GM19099 (cell line): ENCODE results near the gene ELL.

Source experiments
- POLR2A ChIP-seq: IDR thresholded peaks from 3 replicates; pipeline ENCODE4 v1.6.1; 2011; ENCODE audit warnings: low read depth; ENCODE audit not compliant: insufficient read length; ENCODE audit errors: extremely low read depth

Gene ELL

GRCh38 chr19:18469069-18469846 lies 52.6 kb downstream of the ELL start:
- TF ChIP-seq POLR2A: no peak

- no peak for TF ChIP-seq POLR2A
Observed at GRCh38 chr19:18468517-18468916, 53.4 kb downstream of the ELL start.

GRCh38 chr19:18467978-18468377 lies 53.9 kb downstream of the ELL start:
- no peak for TF ChIP-seq POLR2A

GRCh38 chr19:18466354-18466753 lies 55.5 kb downstream of the ELL start:
- TF ChIP-seq POLR2A: no peak

GRCh38 chr19:18465964-18466339 lies 55.9 kb downstream of the ELL start:
- no peak for TF ChIP-seq POLR2A

DNA sequence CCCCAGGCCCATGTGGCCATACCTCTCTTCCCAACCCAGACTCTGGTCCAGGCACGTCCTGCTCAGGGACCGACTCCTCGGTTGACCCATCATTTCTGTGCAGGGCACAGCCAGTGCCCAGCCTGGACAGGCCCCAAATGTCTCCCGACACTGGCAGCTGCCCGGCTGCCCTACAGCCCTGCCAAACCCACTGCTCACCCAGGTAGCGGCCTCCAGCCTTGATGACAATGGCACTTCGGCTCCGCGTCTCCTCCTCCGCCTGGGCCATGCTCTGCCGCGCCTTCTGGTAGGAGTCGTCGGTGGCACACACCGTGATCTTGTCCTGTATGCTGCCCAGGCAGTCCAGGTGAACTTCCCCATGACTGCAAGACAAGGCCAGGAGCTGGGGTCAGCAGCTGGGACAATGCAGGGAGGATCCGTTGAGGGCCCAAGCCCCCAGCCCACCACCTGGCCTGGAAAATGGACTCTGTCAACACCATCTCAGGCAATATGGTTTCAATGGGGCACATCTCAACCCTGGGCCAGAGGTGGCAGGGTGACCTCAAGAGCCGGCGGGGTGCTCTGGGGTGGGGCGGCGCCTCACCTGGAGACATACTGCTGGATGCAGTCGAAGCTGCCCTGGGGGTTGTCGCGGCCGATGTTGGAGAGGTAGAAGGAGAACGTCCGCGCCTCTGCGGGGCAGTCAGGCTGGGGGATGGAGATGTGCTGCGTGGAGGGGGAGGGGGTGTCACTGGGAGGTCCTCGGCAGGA lies 56.5 kb downstream of the ELL start:
- no peak for TF ChIP-seq POLR2A

- TF ChIP-seq POLR2A: no peak
Observed at GRCh38 chr19:18464646-18465045, 57.2 kb downstream of the ELL start.

DNA sequence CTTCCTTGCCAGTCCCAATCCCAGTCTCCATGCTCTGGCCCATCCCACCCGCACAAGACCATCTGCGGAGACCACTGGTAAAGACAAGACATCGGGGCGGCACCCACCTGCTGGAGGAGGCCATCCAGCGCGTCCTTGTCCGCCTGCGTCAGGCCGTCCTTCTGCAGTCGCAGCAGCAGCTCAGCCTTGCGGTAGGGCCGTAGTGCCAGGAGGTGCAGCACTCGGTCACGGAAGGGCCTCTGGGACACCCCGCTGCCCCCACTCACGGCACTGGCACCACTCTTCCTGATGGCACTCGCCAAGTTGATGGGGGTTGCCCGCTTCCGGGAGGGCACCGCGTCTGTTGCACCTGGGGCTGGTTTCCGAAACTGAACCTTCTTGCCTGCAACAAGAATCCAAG lies 60.4 kb downstream of the ELL start:
- no peak for TF ChIP-seq POLR2A

DNA sequence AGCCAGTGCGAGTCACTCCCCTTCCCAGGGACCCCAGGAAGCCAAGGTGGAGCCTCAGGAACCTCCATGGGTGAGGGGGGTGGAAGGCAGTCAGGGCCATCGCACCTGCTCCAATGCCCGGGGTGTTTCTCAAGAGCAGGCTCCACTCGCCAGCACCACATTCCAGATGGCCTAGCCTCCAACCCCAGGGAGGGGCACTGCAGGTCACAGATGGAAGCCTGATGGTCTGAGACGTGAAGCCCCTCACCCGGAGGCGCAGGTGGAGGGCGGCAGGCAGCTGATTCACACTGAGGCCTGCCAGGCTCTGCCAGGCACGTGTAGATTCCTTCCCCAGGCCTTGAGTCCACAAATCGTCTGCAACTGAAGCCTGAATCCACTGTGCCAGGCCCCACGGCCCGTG lies 61.0 kb downstream of the ELL start:
- no peak for TF ChIP-seq POLR2A

DNA sequence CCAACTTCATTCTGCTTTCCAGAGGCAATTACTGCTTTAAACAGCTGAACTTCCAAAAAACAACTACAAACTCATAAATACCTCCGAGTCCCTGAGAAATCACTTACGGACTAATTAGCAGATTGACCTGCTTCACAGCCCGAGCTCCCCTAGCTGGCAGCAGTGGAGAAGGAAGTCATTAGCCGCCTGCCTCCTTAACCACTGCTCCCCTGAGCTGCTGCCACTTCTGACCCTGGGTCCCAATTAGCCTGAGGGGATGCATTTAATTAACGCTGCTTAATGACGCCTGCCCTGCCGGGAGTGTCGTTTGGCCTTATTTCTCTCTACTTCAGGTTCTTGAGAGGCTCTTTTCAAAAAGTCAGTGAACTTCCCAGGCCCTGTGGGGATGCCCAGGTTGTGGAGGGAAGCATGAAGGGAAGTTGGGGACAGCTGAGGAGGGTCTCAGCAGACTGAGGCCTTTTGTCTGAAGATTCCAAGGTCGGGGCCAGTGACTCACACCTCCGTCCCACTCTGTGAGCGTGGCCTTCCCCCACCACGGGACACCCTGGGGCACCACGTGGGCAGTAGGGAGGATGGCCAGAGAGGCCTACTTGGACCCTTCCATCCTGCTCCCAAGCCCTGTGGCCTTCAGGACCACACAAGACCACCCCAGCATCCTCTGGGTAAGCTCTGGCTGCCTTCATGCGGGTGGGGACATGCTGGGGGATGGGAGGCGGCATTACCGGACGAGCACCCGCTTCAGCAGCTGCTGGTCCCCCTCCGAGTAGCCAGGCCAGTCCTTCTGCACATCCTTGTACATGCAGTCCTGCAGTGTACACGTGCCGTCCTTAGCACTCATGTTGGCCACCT lies 64.2 kb downstream of the ELL start:
- no peak for TF ChIP-seq POLR2A

DNA sequence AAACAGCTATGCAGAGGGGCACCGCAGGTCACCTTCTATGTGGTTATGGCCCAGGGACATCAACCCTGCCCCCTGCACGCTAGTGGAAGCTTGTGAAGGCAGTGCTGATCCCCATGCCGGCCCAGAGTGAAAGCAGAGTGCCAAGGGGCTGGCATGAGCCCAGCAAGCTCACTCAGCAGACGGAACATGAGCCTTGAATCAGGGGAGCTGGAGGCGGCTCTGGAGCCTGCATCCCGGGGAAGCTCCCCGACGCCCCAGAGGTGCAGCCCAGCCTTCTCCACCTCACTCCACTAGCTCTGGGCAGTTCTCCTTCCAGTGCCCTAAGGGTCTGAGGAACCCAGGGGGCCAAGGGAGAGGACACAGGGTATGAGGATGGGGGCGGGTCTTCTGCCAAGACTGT lies 64.9 kb downstream of the ELL start:
- no peak for TF ChIP-seq POLR2A

DNA sequence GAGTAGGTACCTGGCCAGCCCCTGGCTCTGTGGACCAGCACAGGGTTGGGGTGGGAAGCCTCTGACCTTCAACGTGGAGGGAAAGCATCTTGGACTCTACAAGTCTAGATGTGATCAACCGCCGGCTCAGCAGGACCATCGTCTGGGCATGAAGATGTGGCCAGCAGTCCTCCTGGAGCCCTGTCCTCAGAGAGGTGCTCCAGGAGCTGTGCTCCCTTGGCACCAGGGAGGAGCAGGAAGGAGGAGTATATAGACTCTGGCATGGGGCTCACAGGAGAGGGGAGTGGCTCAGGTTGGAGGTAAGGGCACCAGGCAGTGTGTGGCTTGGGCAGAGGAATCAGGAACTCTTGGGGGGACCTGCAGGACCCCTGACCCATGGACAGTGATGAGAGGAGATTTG lies 65.6 kb downstream of the ELL start:
- TF ChIP-seq POLR2A: no peak

DNA sequence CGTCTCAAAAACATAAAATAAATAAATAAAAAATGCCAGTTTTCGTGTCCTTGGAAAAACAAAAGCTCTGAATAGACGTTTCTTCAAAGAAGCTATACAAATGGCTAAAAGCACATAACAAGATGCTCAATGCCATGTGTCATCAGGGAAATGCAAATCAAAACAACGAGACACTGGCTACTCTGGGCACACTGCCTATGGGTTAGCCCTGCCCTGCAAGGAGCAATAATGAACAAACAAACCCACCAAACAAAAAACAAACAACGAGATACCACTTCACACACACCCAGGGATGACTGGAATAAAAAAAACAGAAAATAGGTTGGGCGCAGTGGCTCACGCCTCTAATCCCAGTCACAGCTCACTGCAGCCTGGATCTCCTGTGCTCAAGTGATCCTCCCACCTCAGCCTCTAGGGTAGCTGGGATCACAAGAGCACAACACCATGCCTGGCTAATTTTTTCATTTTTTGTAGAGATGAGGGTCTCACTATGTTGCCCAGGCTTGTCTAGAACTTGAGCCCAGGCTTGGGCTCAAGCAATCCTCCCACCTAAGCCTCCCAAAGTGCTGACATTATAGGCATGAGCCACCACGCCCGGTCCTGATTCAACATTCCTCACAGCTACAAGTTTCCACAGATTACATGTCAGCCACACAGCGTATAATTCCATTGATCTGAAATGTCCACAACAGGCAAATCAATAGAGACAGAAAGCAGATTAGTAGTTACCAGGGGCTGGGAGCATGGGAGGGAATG lies 68.4 kb downstream of the ELL start:
- TF ChIP-seq POLR2A: no peak

DNA sequence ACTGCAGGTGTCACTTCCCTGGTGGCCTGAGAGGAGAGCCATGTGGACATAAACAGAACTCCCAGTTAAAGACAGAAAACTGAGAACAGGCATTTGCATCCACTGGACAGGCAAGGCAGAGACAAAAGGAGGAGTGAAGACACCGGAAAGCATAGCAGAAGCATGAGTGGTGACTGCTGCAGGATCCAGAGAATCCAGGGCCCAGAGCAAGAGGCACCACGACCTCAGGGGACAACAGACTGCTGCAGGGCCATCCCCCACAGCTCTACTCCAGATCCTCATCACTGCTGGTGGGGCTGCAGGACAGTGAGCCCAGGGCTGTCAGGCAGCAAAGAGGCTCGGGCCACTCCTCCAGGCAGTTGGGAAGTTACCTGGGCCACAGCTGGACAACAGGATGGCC lies 69.5 kb downstream of the ELL start:
- no peak for TF ChIP-seq POLR2A
